Stimulated activated naive CD8-positive, alpha-beta T cell treated with anti-CD3 and anti-CD28 coated beads, Interleukin-15, Interleukin-2, amounts not matched to agents 100 U/mL and 50 U/mL, for 24 hours (primary cell): ENCODE results near the gene PGC.

Experiments
- ATAC-seq: fragments of 150-1000 bp; cut with Tn5 transposase; one replicate; pipeline ENCODE4 v1.10.0; 2021
- DNase-seq: peaks from one replicate; pipeline ENCODE4 v3.0.0; 2021

Gene PGC

DNA sequence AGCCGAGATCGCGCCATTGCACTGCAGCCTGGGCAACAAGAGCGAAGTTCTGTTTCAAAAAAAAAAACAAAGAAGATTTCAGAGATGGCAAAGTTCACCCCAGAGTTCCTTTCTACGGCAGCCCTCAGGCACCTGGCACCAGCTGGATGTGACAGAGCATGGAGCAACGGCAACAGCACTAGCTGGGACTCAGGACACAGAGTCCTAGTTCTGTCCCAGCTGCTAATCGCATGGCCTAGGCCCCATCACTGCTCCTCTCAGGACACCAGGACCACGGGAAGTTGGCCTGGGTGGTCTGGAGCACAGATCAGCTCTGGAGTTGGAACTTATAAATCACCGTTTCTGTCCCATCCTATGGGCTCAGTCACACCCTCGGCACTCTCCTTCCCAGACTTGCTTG is 1.1 kb downstream of the PGC start:
- DNase-seq (no peak), ATAC-seq (no peak)

DNA sequence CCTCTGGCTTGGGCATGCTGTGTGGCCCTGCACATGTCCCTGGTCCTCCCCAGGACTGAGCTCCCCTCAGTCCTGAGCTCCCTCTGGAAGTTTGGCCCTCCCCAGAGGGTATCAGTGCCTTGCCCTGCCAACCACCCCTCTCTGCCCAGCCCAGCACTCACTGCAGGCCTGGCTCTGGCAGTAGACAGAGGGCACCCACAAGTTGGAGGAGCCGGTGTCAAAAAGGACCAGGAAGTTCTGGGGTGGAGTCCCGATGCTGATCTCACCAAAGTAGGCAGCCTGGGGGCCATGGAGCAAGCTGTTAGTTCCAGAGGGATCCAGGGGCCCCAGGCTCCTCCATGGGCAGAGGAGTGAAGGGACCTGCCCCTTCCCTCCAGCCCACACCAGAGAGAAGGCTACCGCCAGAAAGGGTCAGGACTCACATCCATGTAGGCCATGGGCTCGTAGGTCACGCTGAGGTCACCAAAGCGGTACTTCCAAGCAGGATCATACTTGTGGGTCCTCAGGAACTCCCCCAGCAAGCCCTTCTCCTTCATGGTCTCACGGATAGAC is 2.9 kb downstream of the PGC start:
- ATAC-seq (no peak), DNase-seq (no peak)

DNA sequence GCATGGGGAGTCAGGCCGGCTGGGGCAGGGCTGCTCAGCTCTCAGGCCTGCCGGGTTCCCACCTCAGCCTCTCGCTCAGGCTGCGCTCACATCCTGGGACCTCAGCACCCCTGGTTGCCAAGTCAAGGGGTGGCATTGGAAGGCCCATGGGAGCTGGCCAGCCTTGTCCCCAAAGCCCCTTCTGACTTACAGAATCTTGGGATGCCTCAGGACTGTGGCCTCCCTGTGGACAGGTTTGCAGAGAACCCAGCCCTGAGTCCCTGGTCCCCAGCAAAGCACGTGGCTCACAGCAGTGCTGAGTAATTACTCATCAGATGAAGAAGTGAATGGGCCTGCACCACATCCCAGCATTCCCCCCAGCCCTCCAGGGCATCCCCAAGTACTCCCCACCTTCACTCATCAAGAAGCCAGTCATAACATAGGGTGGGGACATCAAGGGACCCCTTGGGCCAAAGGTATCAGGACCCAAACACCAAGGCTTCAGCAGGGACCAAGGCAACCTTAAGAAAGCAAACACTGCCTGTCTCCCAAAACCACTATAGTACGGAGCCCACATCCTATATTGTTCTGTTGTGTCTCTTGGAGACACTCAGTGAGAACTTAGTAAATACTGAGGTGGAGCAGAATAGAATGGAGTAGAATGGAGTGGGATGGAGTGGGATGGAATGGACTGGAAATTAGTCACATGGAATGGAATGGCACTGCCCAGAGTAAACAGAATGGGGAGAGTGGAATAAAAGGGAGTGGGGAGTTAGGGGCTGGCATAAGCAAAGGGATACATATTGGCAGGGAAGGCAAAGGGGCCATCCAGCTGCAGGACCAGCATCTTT is 3.6 kb downstream of the PGC start:
- ATAC-seq (no peak), DNase-seq (no peak)

DNA sequence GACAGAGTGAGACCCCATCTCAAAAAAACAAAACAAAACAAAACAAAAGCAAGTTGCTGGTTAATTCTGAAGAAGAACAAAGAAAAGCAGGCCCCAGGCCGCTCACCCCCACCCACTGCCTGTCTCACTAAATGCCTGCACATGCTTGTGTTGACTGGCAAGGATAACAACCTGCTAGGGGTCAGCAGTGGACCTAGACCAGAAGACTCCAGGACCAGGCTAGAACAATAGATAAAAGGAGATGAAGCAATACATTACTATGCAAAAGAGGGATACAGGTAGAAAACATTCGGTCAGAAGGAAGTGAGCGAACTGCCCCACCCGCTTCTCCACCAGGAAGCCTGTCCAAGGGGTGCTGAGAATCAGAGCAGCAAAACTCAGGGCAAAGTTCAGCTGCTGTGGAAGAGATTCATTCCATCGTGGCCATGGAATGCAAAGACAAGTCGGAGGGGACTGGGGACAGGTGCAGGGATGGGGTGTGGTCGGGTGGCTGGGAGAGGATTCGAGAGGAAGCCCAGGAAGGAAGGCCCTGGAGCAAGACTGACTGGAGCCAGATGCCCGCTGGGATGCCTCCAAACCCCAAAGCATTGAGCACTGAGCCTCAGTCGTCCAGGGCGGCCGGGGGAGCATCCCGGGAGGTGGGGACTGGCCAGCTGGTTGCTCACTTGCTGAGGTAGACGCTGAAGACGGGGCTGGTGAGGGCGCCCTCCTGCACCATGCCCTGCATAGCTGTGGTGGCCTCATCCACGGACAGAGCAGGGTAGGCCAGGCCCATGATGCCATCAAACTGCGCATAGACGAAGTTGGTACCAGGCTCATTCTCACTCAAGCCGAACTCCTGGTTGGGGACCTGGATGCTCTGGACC is 5.3 kb downstream of the PGC start:
- DNase-seq = no peak
- ATAC-seq = no peak

DNA sequence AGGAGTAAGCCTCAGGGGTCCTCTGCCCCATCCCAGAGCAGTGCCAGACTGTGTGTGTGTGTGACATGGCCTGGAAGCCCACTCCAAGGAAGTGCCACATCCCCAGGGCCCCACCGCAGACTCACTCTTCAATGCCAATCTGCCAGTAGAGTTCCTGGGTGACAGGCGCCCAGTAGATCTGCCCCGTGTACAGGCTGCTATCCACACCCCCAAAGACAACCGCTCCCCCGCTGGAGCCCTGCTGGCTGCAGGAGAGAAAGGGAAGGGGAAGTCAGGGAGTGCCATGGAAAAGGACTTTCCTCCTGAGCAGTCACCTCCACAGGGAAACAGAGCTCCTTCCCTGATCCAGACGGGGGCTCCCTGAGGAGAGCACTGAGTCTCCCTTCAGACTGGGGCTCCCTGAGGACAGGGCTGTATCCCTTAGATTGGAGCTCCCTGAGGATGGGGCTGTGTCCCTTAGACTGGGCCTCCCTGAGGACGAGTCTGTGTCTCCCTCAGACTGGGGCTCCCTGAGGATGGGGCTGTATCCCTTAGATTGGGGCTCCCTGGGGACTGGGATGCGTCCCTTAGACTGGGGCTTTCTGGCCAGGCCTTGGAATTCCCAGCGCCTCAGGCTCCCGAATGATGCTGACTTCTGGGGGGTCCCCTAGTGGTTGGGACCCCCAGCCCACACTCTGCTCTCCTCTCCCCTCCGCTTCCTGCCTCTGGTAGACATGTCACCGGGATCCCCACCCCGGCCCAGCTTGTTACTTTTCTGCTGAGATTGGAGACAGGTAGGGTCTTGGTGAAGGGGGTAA is 6.6 kb downstream of the PGC start:
- DNase-seq (no peak), ATAC-seq (no peak)

DNA sequence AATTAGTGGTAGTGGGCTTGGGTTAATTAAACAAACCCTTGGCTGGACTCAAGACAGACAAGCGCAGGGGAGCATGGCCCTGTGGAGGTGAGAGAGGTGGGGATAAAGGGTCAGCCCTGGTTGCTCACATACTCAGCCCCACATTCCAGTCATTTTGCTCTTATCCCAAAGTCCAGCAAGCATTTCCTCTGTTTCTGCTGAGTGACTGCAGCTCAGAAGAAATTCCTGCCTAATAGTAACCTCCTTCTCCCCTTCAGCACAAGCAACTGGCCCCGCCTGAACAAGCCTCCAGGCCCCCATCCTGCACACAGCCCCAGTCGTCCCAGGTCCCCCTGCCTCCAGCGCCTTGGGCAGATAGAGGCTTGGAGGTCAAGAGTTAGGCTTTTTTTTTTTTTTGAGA is 8.2 kb downstream of the PGC start:
- DNase-seq = no peak
- no peak for ATAC-seq

DNA sequence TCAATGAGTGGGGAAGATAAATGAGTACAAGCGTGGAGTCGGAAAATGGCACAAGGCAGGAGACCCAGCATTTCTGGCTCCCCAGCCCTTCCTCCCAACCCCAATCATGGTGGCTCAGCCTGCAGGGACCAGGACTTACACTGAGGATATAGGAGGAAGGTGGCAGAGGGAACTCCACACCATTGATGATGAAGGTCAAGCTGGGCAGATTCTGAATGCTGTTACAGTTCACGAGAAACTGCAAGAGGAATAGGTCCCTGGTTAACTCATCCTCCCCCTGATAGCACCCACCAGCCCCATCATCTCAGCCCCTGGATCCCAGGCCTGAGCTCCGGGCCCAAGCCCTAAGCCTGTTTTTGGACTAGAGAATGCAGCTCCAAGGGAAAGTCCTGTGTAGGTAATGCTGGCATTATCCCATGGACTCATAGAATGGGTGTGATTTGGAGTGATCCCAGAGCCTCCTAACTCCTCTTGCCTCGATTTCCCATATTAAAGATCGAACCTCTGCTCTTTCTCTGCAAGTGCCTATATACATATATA is 9.5 kb downstream of the PGC start:
- no peak for ATAC-seq
- DNase-seq = no peak

DNA sequence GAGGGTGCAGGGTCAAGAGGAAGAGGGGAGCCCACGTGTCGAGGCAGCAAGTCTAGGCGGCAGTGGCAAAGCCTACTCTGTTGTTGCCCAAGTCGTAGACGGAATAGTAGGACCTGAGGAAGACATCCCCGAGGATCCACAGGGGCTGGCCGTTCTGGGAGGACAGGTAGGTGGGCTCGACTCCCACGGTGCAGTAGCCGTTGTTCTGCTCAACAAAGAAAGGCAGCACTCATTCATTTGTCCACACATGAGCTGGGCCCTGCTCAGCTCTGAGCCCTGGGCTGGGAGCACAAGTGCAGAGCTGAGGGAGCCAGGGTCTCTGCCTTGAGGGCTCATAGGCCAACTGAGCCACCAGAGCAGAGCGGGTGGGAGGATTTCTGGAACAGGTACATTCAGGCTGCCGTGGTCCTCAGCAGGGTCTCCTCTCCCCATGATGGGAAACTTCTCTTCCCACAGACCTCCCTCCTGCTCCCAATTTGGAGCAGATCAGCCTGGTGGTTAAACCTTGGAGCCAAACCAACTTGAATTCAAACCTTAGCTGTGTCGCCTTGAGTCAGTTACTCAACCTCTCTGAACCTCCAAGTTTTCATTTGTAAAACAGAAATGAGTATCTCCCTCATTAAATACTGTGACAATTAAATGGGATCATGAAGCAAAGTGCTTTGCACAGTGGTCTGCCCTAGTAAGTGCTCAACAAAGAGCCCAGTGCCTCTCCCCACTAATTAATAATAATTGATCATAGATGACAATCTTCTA is 10.2 kb downstream of the PGC start:
- DNase-seq (no peak), ATAC-seq (no peak)

DNA sequence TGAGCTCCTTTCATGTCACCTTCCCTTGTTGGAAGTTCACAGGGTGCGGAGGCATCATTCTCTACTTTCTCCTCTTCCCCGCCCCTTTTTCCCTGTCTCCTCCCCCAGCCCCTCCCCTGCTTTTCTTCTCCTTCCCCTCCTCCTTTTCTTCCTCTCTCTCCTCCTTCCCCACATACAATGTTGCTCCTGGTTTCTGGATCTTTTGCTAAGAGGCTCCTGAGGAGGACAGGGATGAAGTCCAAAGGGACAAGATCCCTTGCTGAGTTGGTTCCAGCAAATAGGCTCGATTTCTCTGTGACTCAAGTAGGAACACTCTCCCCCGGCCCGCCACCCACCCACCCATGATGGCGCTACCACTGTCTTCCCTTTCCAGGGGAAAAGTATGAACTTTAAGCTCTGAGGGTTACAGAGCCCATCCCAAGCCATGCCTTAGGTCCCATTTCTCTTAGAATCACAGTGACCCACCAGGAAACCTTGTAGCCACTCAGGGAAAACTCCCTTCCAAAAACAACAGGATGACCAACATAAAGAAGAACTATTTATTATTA is 10.9 kb downstream of the PGC start:
- ATAC-seq (no peak), DNase-seq (no peak)

DNA sequence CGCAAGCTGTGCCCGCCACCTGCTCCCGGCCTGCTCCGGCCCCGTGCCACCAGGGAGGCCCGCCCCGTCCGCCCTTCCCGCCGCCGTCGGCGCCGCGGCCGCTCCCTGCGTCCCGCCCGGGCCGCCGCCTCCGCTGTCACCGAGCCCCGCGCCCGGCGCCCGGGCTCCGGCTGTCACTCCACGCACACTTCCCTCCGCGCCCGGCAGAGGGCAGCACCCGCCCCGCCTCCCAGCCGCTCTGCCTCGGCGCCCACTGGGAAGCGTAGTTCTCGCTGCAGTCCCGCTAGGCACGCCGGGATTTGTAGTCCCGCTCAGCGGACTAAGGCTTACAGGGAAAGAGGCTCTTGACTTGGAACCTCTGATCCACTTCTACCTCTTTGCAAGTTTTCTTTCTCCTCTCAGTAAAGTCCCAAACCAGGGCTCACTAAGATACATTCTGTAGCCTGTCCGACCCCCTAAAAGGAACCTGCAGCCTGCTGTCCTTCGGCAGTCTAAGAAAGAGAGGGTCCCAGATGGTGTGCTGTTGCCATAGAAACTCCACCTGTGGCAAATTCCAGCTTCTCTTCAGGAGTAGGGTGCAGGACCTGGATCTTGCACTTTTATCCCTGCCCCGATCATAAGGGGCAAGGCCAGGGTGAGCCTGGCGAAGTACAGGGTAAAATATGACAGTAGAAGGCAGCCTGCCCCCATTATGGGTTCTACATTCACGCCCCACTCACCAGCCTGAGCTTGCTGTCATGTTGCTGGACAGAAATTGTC is 11.6 kb downstream of the PGC start, which contains the start of gene TFEB:
TSS of gene TFEB (minus strand) at position 182 of the 759 bp plus-strand sequence. CDS start 44,395 bp downstream, outside the sequence.
- ATAC-seq (peak; percentile 74), DNase-seq (peak; percentile 96)

DNA sequence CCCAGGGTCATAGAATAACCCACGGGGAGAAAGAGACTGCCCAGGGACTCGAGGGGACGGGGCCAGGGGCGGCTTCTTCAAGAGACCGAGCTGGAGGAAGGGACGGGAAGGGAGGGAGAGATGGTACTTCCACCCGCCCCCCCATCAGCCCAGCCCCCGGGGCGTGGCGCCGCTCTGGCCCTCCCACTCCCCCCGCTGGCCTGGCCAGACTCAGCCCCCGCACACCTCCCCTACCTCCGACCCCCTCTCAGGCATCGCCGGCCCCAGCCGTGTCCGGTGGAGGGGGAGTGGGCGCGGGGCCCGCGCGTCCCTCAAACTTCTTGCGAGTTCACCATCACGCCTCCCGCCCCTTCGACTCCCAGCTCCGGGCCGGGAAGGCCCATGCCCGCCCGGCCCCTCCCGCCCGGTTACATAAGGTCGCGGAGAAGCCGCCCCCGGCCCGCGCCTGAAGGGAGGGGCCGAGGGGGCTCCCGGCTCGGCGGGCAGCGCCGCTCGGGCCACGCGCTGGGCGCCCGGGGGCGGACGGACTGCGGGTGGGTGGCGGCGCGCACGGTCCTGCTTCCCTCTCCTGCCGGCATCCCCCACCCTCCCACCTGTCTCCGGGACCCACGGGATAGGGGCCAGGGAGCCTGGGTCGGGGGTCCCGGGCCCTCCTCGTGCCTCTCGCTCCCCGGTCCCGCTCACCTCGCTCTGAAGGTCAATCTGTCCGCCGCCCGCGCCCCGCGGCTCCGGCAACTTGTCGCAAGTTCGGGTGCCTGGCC is 12.4 kb downstream of the PGC start:
- DNase-seq = peak; percentile 77
- ATAC-seq = peak; percentile 35

DNA sequence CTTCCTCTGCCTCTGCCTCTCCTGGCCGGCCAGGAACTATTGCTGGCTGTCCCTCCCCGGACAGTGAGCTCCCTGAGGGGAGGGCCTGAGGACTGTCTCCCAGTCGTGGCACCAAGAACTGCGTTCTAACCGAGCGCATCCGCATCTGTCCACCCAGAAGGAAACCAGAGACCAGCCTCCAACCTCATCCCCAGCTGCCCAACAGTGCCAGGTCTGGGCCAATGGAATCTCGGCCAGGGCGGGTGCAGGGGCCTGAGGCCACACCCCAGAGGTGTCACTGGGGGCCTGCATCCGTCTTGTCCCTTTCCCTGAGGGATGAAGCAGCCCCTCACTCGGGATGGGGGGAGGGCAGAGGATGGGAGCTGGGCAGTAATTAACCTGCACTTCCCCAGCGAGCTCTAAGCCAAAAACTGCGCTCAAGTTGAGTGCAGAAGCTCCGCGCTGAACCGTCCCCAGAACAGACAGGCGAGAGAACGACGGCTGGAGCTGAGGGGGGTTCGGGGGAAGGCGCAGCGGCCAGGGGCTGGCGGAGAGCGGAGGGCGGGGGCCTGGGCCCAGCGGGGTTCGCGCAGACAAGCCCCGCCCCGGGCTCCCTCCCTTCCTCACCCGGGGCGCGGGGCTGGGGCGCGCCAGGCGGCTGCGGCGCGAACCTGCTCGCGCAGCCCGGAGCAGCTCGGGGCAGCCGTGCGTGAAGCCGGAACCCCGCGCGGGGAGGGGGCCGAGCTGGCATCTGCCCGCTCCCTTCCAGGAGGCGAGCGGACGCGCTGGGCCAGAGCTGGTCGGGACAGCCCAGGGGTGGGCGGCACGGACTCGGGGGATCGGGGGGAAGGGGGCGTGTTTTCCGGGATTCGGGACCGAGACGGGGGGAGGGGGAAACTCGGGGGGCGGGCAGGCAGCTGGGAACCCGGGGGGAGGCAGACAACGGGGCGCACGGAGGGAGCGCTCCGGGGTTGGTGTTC is 13.2 kb downstream of the PGC start:
- DNase-seq = peak; percentile 68
- ATAC-seq = peak; percentile 67

DNA sequence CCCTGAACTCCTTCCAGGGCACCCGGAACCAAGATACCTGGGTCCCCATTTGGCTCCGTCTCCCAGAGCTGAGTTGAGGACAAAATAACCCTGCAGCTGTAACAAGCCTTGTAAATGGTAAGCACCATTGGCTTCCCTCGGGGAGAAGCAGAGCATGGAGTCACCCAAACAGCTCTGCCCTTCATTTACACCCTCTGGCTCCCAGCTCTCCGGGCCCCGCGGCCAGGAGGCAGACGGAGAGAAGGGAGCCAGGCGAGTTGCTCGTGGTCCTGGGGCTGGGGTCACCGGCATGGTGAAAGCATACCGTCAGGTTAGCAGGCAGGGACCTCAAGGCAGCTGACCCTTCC is 13.9 kb downstream of the PGC start:
- DNase-seq = no peak

DNA sequence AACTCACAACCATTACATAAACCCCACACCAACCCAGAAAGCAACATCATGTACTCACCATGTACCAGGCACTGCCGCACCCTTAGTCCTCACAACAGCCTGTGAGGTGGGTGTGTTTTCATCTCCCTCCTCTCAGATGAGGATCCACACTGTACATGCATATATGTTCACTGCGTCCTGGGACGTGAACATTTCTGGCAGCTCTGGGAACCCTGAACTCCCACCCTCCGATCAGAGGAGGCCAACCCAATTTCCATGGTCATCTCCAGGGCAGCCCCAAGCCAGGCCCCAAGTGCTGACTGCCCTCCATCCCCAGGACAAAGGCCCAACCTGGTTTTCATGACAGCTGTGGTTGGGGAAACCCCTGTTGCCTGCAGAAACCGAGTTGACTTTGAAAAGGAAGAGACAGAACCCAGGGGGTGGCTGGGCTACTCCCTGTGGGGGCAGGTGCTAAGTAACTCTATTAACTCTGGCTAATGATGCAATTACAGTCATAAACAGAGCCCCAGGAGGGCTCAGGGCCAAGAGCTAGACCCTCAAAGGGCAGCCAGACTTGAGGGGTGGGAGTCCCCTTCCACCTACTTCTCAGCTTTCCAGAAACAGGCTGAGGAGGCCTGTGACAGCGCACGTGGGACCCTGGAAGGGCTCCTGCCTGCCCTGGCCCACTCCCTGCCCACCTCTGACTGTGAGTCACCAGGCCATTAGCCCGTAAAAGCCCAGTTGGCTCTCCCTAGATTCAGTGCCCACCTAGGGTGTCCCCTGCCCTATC is 14.4 kb downstream of the PGC start:
- ATAC-seq (peak; percentile 43), DNase-seq (peak; percentile 70)

More for the DNA sequence above, 13.9 kb downstream of the PGC start:
- ATAC-seq = no peak

DNA sequence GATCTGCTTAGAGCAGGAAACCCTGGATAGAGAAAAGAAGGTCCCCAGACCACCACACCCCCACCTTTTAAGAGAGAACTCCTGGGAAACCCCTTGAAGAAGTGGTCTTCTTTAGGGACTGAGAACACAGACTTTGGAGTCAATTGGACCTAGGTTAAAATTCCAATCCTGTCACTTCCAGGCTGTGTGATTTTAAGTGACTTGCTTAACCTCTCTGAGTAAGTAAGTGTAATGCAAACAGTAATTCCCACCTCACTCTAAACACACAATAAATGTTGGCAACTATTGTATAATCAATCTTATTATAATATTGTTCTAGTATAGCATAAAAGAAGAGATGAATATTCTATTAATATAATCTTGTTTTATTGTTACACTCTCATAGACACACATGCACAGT is 15.0 kb downstream of the PGC start:
- DNase-seq = no peak
- ATAC-seq = no peak

DNA sequence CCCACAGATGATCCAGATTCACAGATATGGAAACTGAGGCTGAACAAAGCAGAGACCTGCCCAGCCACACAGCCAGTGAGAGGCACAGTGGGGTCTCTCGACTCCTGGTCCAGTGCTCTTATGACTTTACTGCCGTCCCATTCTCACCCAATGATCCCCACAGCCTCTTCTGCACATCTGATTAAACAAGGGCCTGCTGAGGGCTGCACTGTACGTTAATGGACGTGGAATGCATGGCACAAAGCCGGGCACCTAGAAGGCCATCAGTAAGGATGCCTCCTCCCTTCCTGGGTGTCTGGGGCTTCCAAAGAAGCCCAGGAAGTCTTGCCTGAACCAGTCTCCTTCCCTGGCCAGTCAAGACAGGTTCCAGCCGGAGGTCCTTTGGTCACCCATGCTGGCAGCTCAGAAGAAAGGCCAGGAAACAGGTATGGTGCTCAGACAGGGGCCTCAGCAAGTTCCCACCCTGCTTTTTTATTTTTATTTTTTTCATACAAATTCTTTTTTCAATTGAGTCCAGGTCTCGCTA is 15.6 kb downstream of the PGC start:
- ATAC-seq = no peak
- no peak for DNase-seq
